Fibroblast of skin of left biceps (primary cell): ENCODE results near the gene ENGASE.

ENCODE experiments used
- DNase-seq, 2 experiments: peaks; one replicate each; pipeline ENCODE4 v3.0.0-alpha.2; 2013; ENCODE audit warnings: low read depth in 2 of 2

Gene ENGASE

GRCh38 chr17:79079421-79080200, 5.0 kb downstream of the ENGASE start:
- no peak for DNase-seq

GRCh38 chr17:79080349-79080748, 5.7 kb downstream of the ENGASE start:
- DNase-seq = no peak

GRCh38 chr17:79080761-79081290, 6.2 kb downstream of the ENGASE start:
- no peak for DNase-seq

- DNase-seq = no peak
These were observed 7.1 kb downstream of the ENGASE start for GRCh38 chr17:79081571-79082276.

- no peak for DNase-seq
These were observed 7.9 kb downstream of the ENGASE start for GRCh38 chr17:79082311-79083190.

DNA sequence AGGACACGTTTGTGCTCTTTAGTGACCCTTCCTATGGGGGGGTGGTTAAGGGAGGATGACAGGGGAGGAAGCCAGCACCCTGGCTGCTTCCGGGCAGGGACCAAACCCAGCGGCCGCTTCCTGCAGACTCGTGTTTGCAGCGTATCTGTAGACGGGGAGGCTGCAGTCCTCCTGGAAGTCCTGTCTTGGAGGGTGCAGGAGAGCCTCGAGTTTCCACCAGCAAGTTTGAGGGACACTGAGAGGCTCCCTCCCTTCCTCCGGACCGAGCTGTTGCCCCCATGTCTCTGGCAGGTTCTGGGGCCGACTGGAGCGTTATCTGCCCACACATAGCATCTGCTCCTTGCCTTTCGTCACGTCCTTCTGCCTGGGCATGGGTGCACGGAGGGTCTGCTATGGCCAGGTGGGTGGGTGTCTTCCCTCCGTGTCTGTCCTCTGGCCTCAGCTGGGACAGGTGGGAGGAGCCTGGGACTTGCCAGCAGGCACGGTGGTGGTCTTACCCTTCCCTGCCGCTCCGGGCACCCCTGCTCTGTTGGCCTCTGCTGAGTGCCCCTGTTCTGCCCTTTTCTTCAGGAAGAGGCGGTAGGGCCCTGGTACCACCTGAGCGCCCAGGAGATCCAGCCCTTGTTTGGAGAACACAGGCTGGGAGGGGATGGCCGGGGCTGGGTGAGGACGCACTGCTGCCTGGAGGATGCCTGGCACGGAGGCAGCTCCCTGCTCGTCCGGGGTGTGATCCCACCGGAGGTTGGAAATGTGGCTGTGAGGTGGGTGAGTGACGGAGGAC, 8.8 kb downstream of the ENGASE start:
- no peak for DNase-seq

DNA sequence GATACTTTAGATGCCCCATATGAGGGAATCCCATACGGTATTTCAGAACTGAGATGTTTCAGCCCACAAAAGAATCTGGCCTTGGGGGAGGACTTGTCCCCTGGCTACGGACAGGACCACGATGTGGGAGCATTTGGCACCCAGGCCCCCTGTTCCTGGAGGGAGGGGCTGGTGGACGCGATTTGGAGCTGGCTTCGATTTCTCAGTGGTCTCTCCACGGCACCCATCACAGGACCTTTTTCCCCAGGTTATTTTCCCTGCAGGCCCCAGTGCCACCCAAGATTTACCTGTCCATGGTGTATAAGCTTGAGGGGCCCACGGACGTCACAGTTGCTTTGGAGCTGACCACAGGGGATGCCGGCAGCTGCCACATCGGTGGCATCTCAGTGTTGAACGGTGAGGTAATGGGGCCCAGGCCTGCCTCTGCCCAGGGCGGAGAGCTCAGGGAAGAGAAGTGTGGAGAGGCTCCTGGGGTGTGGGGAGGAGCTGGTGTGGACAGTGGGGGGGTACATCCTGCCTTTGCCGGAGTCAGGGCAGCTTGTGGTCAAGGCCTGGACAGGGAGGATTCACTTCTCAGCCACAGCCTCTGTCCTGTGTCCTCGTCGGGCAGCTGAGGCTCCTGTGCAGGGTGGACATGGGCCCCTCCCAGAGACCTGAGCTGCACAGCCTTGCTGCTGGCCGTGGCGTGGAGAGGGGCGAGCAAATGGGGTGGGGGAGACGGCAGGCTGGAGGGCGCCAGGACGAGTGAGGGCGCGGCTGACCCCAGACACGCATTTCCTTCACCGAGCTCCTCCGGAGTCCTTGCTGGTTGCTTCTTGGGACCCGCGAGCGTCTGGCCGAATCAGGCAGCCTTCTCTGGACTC, 9.9 kb downstream of the ENGASE start:
- no peak for DNase-seq

DNA sequence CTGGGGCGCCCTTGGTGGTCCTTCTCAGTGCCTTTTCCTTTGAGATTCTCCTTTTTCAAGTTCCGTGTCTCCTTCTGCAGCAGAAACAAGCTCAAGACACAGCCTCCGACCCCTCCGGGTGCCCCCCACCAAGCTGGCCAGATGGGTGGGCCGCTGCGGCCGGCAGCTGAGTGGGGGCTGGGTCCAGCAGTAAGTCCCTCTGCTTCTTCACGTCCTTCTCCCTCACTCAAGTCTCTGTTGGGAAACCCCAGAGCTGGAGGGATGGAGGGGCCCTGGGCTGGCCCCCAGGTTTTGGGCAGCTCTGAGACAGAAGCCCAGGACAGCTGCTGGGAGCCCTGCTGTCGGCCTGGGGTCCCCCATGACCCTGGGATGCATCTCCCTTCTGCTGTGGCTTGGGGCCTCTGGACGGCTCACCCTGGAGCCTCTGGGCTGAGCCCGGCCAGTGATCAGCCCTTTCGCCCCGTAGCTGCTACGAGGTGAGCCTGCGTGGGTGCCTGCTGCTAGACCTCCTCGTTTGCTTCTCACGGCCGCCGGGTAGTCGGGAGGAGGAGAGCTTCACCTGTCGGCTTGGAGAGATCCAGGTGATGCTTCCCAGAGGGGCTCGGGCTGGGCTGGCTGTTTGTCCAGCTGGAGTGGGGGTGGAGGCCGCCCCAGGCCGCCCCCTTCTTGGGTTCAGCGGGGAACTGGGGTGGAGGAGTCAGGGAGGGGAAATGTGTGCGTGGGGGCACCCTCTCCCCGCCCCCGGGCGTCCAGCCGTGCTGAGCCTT, 10.7 kb downstream of the ENGASE start:
- no peak for DNase-seq

DNA sequence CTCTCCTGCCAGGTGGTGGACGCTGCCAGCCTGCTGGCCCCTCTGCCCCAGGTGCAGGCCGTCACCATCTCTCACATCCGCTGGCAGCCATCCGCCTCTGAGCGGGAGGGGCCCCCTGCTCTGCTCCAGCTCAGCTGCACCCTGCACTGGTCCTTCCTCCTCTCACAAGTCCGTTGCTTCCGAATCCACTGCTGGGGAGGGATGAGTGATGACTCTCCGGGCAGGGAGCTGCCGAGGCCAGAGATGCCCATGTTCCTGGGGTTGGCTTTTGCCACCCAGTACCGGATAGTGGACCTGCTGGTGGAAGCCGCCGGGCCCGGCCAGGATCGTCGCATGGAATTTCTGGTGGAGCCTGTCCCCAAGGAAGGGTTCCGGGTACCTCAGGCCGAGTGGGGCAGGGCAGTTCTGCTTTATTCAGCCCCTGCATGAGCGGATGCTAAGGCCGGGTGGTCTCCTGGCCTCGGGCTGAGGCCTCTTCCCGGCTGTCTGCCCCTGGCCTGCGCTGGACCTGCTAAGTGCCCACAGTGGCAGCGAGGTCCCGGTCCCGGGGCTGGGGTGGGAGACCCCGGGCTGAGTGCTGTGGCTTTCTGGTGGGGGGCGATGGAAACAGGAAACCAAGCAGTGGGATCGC, 11.4 kb downstream of the ENGASE start:
- DNase-seq = no peak

DNA sequence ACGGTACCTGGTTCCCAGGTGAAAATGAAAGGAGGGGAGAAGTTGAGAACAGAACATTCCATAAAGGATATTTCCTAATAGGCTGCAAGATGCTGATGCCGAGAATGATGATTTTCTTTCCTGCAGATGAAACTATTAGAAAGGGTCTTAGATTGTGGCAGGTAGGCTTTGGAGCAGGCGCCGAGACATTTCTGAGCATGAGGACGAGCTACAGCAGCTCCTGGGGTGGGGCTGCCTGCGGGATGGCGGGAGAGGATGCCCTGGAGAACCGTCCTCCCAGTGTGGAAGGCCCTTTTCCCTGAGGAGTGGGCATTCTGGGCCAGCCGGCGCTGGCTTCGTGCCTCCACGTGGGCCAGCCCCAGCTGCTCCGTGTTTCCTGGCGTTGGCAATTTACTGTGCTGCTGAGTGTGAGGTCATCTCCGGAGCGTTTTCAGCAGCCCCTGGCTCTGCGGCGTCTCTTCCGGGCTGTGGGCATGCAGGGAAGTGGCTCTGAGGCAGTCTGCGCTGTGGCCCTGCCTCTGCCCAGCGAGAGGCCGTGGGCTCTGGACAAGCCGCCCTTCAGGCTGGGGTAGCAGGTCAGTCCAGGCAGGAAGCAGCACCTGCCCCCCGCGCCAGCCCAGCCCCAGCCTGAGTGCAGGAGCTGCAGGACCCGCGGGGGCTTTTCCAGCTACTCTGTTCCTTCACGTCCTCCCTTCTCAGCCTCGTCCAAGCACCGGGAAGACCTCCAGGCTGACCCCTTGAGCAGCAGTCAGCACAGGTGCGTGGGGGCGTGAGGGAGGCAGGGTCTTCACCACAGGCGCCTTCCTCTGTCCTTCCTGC, 12.2 kb downstream of the ENGASE start:
- no peak for DNase-seq

DNA sequence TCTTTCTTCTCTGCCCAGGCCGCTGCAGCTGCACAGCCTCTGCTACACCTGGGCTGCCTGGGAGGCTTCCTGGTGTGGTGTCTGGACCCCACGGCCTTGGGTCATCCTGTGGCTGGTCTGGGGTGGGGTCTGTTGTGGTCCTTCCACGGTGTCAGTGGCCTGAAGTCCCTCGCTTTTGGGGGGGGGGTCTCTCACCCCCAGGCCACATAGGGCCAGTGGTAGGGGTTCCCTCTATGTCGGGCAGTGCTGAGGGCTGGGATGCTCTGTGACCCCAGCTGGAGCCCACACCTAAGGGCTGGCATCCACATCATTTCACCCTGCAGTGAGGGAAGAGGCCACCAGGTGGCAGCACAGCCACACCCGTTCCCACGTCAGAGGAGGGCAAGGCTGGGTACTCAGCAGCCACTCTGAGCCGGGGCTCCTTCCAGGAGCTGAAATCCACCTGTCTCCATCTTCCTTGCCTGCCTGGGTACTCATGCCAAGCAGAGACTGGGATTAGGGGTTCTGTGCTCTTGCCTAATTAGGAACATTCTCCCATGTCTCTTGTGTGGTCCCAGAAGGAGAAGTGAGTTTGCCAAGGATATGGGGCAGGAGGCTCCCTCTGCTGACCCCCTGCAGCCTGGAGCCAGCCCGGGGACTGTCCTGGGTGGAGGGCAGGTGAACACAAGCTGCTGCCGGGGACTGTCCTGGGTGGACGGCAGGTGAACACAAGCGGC, 13.0 kb downstream of the ENGASE start:
- no peak for DNase-seq

DNA sequence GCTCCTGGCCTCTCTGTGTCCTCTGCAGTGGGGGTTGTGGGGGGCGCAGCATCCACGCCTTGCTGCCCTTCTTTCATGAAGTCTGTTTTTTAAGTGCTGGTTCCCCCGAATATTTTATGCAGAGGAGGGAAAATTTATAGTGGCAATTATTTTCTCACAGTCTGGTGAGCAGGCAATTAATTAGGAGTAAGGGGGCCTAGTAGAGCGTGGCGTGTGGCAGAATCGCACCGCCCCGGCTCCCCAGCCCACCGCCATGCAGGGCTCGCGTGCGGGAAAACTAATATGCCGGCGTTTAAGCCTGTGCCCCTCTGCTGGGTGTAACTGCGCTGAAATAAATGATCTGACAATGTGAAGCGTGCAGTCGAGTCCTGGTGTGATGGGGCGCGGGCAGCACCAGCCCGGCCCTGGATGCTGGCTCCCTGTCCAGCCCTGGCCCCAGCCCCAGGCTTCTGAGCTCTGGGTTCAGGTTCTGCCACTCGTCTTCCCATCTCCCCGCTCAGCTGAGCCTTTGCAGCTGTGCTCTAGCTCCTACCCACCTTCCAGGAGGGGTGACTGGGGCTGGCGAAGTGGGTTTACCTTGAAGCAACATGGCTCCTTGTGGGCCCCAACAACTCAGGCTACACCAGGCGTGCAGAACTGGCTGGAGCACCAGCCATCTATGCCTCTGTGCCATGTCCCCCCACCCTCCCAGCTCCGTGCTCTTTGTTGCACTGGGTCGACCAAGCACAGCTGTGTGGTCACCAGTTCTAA, 13.8 kb downstream of the ENGASE start:
- DNase-seq = no peak

DNA sequence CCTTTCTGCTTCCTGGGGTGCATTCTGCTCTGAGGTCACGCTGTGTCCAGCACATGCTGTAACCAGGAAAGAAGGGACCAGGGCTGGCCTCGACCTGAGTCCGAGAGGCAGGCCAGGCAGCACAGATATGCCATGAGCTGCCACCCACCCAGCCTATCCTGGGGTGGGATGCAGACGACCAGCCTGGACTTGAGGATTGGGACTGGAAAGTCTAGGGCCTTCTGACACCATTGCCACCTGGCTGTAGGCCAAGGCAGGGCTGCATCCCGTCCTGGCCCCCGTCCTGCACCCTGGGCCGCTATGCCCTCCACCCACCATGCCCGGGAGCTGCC, 14.3 kb downstream of the ENGASE start:
- DNase-seq = no peak

DNA sequence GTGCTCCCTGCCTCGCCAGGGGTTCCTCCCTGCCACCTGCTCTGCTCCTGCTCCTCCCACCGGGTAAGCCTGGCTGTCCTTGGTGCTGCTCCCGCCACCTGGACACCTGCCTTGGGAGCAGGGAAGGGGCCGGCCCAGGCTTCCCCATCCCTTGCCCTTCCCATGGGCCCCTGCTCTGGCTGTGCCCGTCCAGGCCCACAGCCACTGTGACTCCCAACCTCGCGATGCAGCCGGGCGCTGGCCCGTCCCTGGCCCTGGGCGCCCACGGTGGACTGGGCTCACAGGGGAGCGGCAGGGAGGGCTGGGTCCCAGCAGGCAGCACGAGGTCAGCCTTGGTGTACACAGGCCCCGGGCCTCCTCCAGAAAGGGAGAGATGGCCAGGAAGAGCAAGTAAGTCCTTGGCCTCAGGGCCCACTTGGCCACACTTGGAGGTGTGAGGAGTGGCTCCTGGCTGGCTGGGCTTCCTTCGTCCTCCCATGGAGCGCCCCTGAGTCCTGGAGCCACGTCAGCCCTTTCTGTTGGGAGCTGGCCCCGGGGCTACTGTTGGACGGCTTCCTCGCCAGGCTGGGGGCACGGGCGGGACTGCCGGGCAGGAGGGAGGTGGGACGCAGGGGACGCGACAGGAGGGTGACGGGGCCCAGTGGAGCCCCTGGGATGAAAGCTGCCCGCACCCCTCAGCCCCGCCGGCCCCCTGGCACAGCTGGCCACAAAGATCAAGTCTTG, 15.3 kb downstream of the ENGASE start:
- no peak for DNase-seq

DNA sequence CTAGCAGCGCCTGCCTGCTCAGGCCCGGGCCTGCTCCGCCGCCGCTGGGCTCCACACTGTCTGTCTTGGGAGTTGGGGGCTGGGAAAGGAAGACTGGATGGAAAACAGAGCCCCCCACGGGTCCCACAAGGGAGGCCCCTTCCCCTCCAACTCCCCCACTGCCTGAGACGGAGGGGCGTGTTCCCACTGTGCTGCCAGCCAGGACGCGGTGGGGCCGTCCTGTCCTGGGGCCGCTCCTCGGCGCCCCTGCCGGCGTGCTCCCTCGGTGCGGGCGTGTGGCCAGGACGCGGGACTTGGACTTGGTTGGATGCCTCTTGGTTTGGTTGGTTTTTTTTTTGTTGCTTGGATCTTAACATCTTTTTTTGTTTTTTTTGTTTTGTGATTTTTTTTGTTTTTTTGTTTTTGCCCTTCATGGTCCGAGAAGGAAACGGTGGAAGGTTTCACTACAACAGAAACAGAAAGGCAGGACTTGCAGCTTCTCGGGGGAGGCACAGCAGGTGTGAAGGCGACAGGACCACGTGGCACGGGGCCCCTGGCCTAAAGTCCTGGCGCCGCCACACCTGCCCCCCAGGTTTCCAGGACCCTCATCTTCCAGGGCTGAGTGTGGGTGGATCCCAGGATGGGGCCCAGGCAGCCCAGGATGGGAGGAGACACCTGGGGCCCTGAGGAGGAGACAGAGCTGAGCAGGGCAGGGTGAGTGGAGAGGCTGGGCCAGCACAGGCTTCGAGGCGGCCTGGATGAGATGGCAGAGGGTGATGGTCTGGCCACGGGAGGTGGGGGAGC, 16.0 kb downstream of the ENGASE start:
- no peak for DNase-seq
